Measurements from ENCODE around the gene HYAL1.
"Not testable (repeated sequence)": the region's sequence is repeated elsewhere in the genome, so short reads cannot be mapped to it uniquely, and the experiment has no call there.

HYAL1 gene

DNA sequence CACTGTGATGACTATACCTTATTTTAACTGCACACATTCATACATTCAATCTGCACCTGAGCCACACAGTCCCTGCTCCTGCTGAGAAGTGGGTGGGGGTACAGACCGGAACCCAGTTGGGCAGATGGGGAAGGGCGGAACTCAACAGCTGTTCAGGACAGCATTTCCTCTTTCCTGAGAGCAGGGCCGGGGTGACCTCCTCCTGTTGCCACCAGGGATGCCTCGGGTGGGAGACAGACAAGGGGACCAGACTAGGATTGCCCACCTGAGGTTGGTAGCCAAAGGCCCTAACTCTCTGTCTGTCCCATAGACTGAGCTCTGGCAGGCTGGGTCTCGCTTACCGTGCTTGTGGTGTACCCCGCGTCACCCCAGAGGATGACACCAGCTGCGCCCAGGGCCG lies 15.2 kb upstream of the HYAL1 start:
- no peak for DNase-seq (ENCODE audit: low spot score)

DNA sequence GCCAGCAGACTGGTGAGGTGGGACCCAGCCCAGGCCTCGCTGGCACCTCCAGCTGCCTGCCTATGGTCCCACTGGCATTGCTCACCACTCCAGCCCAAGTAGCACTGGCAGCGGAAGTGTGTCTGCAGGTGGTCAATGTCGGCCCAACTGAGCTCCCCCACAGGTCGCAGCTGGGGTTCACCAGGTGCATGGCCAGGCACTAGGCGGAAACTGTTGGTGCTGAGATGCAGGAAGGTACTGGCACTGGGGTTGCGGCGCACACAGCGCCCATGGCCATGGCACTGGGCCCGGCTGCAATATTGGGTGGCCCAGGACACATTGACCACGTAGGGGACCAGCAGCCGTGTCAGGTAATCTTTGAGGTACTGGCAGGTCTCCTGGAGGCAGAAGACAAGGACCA lies 14.8 kb upstream of the HYAL1 start:
- no peak for DNase-seq (ENCODE audit: low spot score)

DNA sequence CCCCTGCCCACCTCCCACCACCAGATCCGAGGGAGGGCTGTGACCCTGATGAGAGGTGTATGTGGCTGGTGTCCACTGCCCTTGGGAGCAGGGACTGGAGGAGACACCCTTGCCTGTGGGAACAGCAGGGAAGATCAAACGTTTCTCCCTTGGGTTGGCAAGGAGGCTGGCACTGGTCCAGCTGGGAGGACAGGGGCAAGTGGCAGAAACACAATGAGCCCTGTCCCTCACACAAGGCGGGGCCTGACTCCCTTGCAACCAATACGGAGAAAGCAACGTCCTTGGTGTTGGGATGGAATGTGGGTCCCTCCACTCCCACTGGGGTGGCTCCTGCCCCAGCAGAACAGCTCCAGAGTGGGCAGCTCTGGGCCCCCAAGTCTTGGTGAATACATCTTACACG lies 13.9 kb upstream of the HYAL1 start:
- DNase-seq (ENCODE audit: low spot score) = no peak

GRCh38 chr3:50316657-50317242 lies 13.4 kb upstream of the HYAL1 start:
- no peak for DNase-seq (ENCODE audit: low spot score)

- DNase-seq (ENCODE audit: low spot score) = no peak
These were observed 11.4 kb upstream of the HYAL1 start for GRCh38 chr3:50314816-50315215.

DNA sequence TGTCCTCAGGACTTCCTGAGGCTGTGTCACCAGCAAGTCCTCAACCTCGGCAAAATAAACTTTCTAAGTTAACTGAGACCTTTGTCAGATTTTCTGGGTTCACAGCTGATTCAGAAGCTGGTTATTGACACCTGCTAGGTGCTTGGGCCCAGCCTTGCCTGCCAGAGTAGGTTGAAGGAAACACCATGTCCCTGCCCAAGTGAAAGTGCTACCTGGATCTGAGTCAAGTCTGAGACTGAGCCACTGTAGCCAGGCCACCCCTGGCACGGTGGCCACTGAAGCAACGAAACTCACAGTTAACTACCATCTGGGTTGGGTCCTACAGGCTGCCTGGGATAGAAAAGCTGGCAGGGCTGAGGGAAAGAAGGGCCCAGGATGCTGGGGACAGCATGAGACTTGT lies 11.0 kb upstream of the HYAL1 start:
- DNase-seq (ENCODE audit: low spot score) = no peak

DNA sequence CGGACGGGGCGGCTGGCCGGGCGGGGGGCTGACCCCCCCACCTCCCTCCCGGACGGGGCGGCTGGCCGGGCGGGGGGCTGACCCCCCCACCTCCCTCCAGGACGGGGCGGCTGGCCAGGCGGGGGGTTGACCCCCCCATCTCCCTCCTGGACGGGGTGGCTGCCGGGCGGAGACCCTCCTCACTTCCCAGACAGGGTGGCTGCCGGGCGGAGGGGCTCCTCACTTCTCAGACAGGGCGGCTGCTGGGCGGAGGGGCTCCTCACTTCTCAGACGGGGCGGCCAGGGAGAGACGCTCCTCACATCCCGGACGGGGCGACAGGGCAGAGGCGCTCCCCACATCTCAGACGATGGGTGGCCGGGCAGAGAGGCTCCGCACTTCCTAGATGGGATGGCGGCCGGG lies 8.7 kb upstream of the HYAL1 start:
- DNase-seq (ENCODE audit: low spot score) = not testable (repeated sequence)

DNA sequence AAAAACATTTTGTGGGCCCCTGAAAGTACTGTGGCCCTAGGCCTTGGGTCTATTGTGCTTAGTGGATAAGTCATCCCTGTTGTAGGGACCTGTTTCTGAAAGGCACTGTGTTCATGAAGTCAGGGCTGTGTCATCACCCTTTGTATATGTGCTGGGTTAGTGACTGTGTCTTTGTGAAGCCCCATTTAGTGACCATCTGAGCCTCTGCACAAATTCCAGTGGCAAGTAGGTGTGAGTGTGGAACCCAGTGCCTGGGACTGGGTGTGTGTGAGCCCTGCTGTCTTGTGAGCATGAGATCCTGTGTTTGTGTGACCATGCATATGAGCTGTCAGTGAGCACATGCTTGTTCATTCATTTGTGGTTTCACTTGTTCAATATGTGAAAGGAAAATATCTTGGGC lies 1.2 kb upstream of the HYAL1 start:
- no peak for DNase-seq (ENCODE audit: low spot score)

DNA sequence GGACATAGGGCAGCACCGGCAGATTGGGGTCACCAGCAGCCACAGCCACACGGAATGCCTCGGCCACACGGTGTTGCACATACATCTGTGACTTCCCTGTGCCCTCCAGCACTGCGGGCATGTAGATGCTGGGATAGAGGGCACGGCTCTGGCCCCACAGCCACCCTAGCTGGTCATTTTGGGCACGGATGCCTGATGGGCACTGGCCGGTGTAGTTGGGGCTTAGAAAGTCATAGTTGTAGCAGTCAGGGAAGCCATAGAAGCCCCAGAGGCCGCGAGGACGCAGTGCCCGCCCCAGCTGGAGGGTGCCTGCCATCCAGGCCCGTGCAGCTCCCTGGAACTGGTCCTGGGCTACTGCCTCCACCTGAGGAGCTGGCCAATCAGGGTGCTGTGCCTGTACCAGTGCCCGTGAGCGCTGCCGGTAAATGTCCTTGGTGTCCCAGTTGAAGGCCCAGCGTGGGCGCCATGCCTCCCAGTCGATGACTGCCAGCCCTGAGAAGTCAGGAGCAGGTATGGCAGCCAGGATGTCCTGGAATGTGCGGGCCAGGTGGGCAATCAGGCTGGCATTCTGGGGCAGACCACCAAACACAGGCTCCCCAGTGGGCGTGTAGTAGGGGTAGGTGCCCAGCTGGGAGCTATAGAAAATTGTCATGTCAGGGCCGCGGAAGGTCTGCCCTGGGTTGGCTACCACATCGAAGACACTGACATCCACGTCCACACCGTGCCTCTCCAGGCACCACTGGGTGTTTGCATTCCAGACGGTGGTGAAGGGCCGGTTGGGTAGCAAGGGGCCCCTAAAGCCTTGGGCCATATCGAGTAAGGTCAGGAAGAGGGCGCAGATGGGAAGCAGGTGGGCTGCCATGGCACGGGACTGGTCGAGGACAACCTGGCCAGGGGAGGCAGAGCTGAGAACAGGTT lies 1.0 kb downstream of the HYAL1 start:
- DNase-seq (ENCODE audit: low spot score) = no peak

DNA sequence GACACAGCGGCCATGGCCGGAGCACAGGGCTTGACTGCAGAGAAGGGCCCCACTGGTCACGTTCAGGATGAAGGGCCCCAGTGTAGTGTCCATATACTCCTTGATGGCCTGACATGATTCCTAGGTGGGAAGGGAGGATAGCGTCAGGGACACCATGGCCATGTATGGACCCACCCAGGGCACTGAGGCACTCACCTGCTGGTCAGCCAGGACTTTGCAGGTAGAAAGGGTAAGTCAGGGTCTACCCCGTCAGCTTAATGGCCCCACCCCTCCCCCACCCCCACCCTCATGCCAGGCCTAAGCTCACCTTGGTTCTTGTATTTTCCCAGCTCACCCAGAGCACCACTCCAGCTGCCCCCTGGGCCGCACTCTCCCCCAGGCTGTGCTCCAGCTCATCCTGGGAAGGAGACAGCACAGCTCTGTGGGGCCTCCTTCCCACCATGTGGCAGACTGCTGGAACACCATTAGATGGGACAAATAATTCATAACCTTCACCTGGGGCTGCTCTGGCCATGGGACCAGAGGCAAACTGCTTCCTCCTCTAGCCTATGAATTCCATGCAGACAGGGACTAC lies 2.6 kb downstream of the HYAL1 start:
- no peak for DNase-seq (ENCODE audit: low spot score)

GRCh38 chr3:50299929-50300680 lies 3.3 kb downstream of the HYAL1 start:
- DNase-seq (ENCODE audit: low spot score) = peak; percentile 98

GRCh38 chr3:50299638-50299928 lies 3.8 kb downstream of the HYAL1 start:
- DNase-seq (ENCODE audit: low spot score) = no peak

DNA sequence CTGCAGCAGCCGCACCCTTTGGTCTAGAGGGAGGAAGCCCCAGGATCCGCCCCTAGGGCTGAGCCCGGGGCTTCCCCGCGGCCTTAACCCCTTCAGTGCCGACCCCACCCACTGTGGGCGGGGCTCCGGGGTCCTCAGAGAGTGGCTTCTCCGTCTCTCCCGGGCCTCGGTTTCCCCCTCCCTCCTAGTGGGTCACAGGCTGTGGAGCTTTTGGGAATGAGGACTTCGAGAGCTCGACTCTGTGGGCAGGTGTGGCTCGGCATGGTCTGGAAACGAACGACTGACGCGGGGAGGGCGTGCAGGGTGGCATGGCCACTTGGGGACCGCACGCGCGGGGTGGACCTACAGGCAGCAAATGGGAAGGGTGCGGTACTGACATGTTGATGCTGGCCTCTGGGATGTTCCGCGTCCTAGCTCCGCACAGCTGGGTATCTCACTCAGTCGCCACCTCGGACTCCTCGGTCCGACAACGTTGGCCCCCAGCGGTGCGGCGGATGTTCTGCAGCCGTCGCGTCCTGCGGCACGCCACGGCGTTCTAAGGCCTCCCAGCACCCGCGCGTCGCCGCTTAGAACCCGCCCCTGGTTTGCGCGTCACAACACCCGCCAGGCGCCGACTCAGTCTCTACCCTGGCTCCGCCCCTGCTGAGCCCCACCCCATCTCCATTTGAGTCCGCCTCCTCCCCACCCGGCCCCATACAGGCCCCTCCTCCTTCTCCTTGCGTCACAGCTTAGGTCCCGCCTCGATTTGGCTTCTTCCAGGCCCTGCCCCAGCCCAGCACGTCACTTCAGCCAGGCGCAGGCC lies 4.3 kb downstream of the HYAL1 start, which contains the start of the genes HYAL3 and NAA80:
TSS of gene HYAL3 (minus strand) at position 570 of the 802 bp plus-strand sequence. CDS start 3,803 bp downstream, outside the sequence.
TSS of gene NAA80 (minus strand) at position 570 of the 802 bp plus-strand sequence. CDS start 1,942 bp downstream, outside the sequence.
- peak; percentile 100 for DNase-seq (ENCODE audit: low spot score)

DNA sequence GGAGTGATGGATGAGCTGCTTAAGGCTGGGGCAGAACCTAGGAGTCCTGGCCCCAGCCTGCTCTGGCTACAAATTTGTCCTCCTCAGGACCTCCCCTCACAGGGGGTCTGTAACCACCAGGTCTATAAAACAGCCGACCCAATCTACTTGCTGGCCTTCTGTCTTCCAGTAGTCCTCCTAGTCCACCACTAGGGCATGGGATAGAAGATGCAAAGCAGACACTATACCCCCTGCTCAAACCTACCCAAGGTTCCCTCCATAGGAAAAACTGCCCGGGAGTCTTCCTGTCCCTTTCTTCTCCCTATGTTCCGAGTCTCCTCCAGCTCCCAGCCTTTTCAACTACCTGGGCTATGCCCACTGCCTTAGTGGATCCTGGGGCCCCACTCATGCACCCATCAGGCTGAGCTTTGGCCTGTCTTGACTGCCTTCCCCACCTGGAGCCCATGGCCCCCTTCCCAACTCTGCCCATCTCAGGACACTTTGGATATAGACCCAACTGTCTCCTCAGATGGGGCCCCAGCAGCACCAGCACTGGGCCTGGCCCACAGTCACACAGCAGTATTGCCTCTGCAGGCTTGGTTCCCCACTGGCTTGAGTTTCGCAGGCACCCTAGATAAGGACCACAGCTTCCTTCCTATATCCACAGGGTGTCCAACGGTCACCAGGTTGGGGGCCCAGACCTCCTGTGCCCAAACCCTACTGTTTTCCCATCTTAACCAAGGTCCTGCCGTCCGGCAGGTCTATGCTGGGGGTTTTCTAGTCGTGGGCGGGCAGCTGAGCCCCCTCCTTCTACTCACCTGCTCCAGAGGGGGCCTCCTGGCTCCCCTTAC lies 5.3 kb downstream of the HYAL1 start:
- no peak for DNase-seq (ENCODE audit: low spot score)

DNA sequence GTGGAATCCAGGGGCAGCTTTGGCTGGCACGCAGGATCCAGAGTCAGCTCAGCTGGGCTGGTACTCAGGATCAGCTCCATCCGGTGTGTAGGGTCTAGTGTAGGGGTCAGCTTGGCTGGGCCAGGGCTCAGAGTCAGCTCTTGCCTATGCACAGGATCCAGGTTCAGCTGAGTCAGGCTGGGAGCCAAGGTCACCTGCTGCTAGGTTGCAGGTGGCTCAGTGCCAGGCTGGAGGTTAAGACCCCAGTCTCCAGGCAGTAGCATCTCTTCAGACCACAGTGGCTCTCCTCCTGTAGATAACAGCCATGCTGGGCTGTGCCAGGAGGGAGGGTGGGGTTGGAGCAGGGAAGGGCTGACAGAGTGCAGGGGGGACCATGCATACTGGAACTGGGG lies 6.0 kb downstream of the HYAL1 start:
- DNase-seq (ENCODE audit: low spot score) = no peak

DNA sequence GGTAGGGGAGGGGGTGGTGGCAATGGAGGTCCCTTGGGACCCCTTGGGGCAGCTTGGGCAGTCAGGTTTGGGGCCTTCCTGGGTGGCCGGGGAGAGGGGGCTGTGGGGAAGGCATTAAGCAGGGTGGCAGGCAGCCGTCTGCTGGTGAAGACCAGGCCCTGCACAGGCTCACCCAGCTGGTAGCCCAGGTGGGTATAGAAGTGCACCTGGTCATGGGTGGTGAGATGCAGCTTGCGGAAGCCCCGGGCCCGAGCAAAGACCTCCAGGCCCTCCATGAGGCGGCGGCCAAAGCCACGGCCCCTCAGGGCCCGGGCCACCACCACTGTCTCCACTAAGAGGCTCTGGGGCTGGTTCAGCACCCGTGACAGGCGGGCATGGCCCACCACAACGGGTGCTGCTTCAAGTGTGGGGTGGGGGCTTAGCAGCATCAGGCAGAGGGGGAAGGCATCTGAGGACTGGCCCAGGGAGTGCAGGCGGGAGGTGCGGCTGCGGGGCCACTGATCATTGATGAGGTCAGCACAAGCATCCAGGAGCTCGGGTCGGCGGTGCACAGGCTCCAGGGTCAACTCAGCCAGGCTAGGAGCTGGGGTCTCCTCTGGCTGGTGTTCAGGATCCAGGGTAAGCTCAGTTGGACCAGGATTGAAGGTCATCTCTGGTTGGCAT lies 6.5 kb downstream of the HYAL1 start:
- no peak for DNase-seq (ENCODE audit: low spot score)

- DNase-seq (ENCODE audit: low spot score) = no peak
These were observed 7.6 kb downstream of the HYAL1 start for GRCh38 chr3:50295553-50296431.

DNA sequence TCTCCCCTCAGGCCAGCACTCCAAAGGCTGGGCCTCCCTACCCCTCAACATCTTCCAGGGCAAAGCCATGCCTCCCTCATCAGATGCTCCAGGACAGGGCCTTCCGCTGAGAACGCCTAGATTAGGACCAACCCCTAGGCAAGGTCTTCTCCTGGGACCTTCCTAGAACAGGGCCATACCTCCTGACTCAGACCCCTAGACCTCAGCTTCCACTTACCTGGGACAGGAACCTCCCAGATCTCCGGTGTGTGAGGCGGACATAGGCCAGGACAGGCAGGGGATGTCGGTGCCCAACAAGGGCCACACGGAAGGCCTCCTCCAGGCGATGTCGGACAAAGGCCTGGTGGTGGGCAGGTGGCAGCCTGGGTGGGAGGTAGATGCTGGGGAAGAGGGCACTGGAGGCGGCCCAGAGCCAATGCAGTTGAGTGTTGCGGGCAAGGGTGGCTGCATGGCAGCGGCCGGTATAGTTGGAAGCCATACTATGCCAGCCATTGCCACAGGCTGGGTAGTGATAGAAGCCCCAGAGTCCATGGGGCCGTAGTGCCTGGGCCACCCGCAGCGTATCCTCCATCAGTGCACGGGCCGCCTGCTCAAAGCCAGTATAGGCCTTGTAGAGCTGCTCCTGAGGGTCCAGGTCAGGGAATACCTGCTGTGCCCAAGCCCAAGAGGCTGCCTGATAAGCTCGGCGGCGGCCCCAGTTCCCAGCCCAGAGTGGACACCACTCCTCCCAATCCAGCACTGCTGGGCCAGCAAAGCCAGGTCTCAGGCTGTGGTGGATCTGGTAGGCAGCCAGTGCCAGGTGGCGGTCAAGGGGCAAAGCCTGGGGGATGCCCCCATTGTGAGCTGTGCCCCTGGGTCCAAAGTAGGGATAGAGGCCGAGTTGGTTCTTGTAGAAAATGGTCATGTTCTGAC lies 8.6 kb downstream of the HYAL1 start:
- no peak for DNase-seq (ENCODE audit: low spot score)
